GM12878 (cell line): ENCODE results near the gene FBLN5.

Experiments used
- CREM ChIP-seq: IDR thresholded peaks from 2 replicates; pipeline ENCODE4 v1.6.1; 2014; ENCODE audit warnings: antibody characterized with exemption, low read depth
- HDAC6 ChIP-seq: fragments of 200-600 bp; sonication (generic); IDR thresholded peaks from one replicate; pipeline ENCODE4 v1.8.0; 2017; ENCODE audit warnings: antibody characterized with exemption; ENCODE audit not compliant: unreplicated experiment
- JUNB ChIP-seq: IDR thresholded peaks from 2 replicates; pipeline ENCODE4 v1.6.1; 2016; ENCODE audit warnings: antibody characterized with exemption, mild to moderate bottlenecking
- MTA3 ChIP-seq: IDR thresholded peaks from 2 replicates; pipeline ENCODE4 v1.6.1; 2012; ENCODE audit warnings: low read length, inconsistent platforms, borderline replicate concordance
- POLR2A ChIP-seq: IDR thresholded peaks from 2 replicates; pipeline ENCODE4 v1.6.1; 2011; ENCODE audit warnings: low read depth, mild to moderate bottlenecking, low read length
- RAD21 ChIP-seq: IDR thresholded peaks from 2 replicates; pipeline ENCODE4 v1.6.1; 2011; ENCODE audit warnings: mild to moderate bottlenecking, low read depth, low read length, moderate library complexity; ENCODE audit not compliant: insufficient read depth
- USF2 ChIP-seq: IDR thresholded peaks from 2 replicates; pipeline ENCODE4 v1.6.1; 2011; ENCODE audit warnings: low read depth, low read length, improper control_type of control experiment, borderline replicate concordance
- YBX1 ChIP-seq: fragments of 450-650 bp; IDR thresholded peaks from 2 replicates; pipeline ENCODE4 v1.6.1; 2016; ENCODE audit warnings: antibody characterized with exemption
- YY1 ChIP-seq: IDR thresholded peaks from 2 replicates; pipeline ENCODE4 v1.6.1; 2011; ENCODE audit warnings: low read depth, mild to moderate bottlenecking, low read length
- TF ChIP-seq, protein P1 (sequence below), 3 experiments: IDR thresholded peaks in 2 of 3; conservative IDR thresholded peaks in 1 of 3; 2 replicates each; pipeline ENCODE4 v1.5.1; 2011; ENCODE audit warnings: low read depth in 3 of 3, low read length in 3 of 3, mild to moderate bottlenecking in 3 of 3, control low read depth in 2 of 3, moderate library complexity in 2 of 3, inconsistent platforms in 1 of 3, mixed read lengths in 1 of 3; ENCODE audit not compliant: control insufficient read depth in 2 of 3, insufficient read depth in 1 of 3; ENCODE audit errors: extremely low read depth in 1 of 3

GRCh38 chr14:91845652-91846051, 101.8 kb downstream of the FBLN5 start:
- TF ChIP-seq, protein P1, sequence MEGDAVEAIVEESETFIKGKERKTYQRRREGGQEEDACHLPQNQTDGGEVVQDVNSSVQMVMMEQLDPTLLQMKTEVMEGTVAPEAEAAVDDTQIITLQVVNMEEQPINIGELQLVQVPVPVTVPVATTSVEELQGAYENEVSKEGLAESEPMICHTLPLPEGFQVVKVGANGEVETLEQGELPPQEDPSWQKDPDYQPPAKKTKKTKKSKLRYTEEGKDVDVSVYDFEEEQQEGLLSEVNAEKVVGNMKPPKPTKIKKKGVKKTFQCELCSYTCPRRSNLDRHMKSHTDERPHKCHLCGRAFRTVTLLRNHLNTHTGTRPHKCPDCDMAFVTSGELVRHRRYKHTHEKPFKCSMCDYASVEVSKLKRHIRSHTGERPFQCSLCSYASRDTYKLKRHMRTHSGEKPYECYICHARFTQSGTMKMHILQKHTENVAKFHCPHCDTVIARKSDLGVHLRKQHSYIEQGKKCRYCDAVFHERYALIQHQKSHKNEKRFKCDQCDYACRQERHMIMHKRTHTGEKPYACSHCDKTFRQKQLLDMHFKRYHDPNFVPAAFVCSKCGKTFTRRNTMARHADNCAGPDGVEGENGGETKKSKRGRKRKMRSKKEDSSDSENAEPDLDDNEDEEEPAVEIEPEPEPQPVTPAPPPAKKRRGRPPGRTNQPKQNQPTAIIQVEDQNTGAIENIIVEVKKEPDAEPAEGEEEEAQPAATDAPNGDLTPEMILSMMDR (IDR thresholded peaks at IDR 0.05 in 2 of 3, conservative IDR thresholded peaks at IDR 0.05 in 1 of 3; ENCODE audit: control insufficient read depth in 2 of 3, extremely low read depth in 1 of 3, insufficient read depth in 1 of 3, low read depth in 3 of 3, low read length in 3 of 3), result no peak
- no peak for TF ChIP-seq YBX1
- no peak for TF ChIP-seq YY1
- no peak for TF ChIP-seq JUNB
- TF ChIP-seq RAD21, result no peak
- no peak for TF ChIP-seq USF2
- no peak for TF ChIP-seq HDAC6
- TF ChIP-seq MTA3, result no peak
- no peak for TF ChIP-seq POLR2A
- TF ChIP-seq CREM, result no peak
